Measurements from ENCODE around the gene S1PR3. TPM values are rescaled to one million over a fixed set of nuclear protein-coding genes. Genes with fewer than 3 reads are reported as not detected.

Gene S1PR3
- total RNA-seq, 2 donors from 2014 or later = 8.2 to 16.3 TPM

DNA sequence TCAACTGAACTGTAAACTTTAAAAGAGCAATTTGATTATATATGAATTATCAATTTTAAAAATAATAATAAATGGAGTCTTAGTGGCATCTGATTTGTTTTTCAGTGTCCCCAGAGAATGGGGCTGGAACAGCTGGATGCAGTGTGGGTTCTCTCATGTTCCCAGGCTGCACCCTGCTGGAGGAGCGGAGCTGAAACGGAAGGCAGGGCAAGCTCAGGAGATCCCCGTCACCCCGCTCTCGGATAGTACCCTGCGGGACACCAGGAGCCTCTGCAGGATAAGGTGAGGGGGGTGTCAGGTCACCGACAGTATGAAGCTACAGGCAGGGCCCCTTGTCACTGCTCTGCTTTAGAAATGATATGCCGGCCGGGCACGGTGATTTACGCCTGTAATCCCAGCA lies 57.3 kb downstream of the S1PR3 start:
- Histone ChIP-seq H3K27ac (no peak overlapping the region), H3K4me1 (replicated peaks) (no peaks in the 10 kb centered on the region), H3K36me3 (no peaks in the 10 kb centered on the region), H3K9me3 (no peaks in the 10 kb centered on the region), H3K4me3 (no peak overlapping the region), H3K27me3 (replicated peaks; ENCODE audit: insufficient read depth) (no peaks in the 10 kb centered on the region)
- no peak for TF ChIP-seq POLR2AphosphoS5 (IDR thresholded peaks at IDR 0.05)
- TF ChIP-seq POLR2A (IDR thresholded peaks at IDR 0.05) = no peak
- TF ChIP-seq, protein P1, sequence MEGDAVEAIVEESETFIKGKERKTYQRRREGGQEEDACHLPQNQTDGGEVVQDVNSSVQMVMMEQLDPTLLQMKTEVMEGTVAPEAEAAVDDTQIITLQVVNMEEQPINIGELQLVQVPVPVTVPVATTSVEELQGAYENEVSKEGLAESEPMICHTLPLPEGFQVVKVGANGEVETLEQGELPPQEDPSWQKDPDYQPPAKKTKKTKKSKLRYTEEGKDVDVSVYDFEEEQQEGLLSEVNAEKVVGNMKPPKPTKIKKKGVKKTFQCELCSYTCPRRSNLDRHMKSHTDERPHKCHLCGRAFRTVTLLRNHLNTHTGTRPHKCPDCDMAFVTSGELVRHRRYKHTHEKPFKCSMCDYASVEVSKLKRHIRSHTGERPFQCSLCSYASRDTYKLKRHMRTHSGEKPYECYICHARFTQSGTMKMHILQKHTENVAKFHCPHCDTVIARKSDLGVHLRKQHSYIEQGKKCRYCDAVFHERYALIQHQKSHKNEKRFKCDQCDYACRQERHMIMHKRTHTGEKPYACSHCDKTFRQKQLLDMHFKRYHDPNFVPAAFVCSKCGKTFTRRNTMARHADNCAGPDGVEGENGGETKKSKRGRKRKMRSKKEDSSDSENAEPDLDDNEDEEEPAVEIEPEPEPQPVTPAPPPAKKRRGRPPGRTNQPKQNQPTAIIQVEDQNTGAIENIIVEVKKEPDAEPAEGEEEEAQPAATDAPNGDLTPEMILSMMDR (IDR thresholded peaks at IDR 0.05) = no peak
- no peak for DNase-seq (ENCODE audit: low spot score)
- intact Hi-C loops (cut with DNase I) = no loop called here
- WGBS = 94% methylated on average over 11 of the region's 11 CpGs

- DNase-seq (ENCODE audit: low spot score) = no peak
- intact Hi-C loops (cut with DNase I) = no loop called here
Measured at GRCh38 chr9:89049646-89050045, 58.4 kb downstream of the S1PR3 start.

DNA sequence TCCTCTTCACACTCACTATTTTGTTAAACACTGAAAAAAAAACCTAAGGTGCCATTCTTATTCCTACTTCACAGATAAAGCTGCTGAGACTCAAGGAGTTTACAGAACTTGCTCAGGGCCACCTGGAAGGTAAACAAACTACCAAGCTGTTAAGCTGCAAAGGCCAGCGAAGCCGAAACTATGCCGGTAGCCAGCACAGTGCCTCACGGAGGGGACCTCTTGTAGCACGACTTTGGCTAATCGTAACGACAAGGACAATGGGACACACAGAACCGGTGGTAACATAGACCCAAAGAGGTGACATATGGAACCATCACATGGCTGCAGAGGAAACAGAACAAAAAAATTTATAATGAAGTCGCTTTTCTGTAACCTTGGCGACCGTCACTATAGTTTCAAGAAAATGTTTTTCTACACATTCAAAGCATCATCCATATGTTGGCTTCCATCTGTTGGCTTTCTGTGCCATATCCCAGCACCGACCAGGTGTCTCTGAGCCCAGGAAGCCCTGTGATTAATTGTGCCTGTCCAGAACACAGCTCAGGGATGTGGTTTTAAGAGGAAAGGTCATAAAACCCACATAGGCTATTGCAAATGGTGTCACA lies 60.3 kb downstream of the S1PR3 start:
- no peaks in the 10 kb centered on the region for H3K4me1 ChIP-seq (replicated peaks)
- no peaks in the 10 kb centered on the region for H3K9me3 ChIP-seq
- WGBS = 89% methylated on average over 12 of the region's 12 CpGs
- intact Hi-C loops (cut with DNase I) = no loop called here
- TF ChIP-seq POLR2A (IDR thresholded peaks at IDR 0.05) (no peak), POLR2AphosphoS5 (IDR thresholded peaks at IDR 0.05) (no peak)
- TF ChIP-seq, protein P1 (IDR thresholded peaks at IDR 0.05) = no peak
- no peaks in the 10 kb centered on the region for H3K27me3 ChIP-seq (replicated peaks; ENCODE audit: insufficient read depth)
- no peak overlapping the region for H3K4me3 ChIP-seq
- no peak for DNase-seq (ENCODE audit: low spot score)
- no peaks in the 10 kb centered on the region for H3K36me3 ChIP-seq
- no peak overlapping the region for H3K27ac ChIP-seq

More at GRCh38 chr9:89049646-89050045, 58.4 kb downstream of the S1PR3 start:
- Histone ChIP-seq H3K27me3 (replicated peaks; ENCODE audit: insufficient read depth) (no peaks in the 10 kb centered on the region), H3K9me3 (no peaks in the 10 kb centered on the region), H3K36me3 (no peaks in the 10 kb centered on the region), H3K27ac (no peak overlapping the region), H3K4me1 (replicated peaks) (no peaks in the 10 kb centered on the region), H3K4me3 (no peak overlapping the region)
- TF ChIP-seq POLR2A (IDR thresholded peaks at IDR 0.05) = no peak
- no peak for TF ChIP-seq POLR2AphosphoS5 (IDR thresholded peaks at IDR 0.05)
- TF ChIP-seq, protein P1 (IDR thresholded peaks at IDR 0.05) = no peak
- WGBS = 85% methylated on average over 8 of the region's 8 CpGs

GRCh38 chr9:89052470-89053097 lies 61.3 kb downstream of the S1PR3 start:
- intact Hi-C loops (cut with DNase I) = no loop called here
- TF ChIP-seq, protein P1 (IDR thresholded peaks at IDR 0.05) = no peak
- TF ChIP-seq POLR2AphosphoS5 (IDR thresholded peaks at IDR 0.05) (no peak), POLR2A (IDR thresholded peaks at IDR 0.05) (no peak)
- H3K36me3 ChIP-seq = no peaks in the 10 kb centered on the region
- 85% methylated on average over 6 of the region's 6 CpGs for WGBS
- no peak for DNase-seq (ENCODE audit: low spot score)
- H3K4me1 ChIP-seq (replicated peaks) = no peaks in the 10 kb centered on the region
- no peak overlapping the region for H3K4me3 ChIP-seq
- H3K9me3 ChIP-seq = no peaks in the 10 kb centered on the region
- no peak overlapping the region for H3K27ac ChIP-seq
- H3K27me3 ChIP-seq (replicated peaks; ENCODE audit: insufficient read depth) = no peaks in the 10 kb centered on the region

DNA sequence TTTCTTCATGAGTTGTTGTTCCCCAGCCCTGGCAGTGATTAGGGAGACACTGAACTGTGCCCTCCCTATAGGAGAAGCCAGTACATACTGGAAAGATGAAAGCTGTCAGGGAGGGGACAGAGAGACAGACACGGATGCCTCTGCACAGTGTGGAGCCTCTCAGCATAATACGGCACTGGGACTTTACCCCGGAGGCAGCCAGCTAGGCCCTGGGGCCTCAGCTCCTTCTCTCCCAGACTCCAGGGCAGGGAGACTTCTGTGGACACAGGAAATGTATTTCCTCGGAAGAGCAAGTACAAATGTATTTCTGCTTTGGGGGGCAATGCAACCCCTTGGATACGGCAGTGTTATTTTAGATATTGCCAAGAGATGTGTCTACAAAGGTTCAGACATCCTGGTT lies 62.0 kb downstream of the S1PR3 start:
- TF ChIP-seq, protein P1 (IDR thresholded peaks at IDR 0.05) = no peak
- TF ChIP-seq POLR2AphosphoS5 (IDR thresholded peaks at IDR 0.05) (no peak), POLR2A (IDR thresholded peaks at IDR 0.05) (no peak)
- Histone ChIP-seq H3K4me3 (no peak overlapping the region), H3K9me3 (no peaks in the 10 kb centered on the region), H3K27ac (no peak overlapping the region), H3K4me1 (replicated peaks) (no peaks in the 10 kb centered on the region), H3K36me3 (no peaks in the 10 kb centered on the region), H3K27me3 (replicated peaks; ENCODE audit: insufficient read depth) (no peaks in the 10 kb centered on the region)
- intact Hi-C loops (cut with DNase I) = no loop called here
- no peak for DNase-seq (ENCODE audit: low spot score)
- 86% methylated on average over 5 of the region's 5 CpGs for WGBS

All from prostate gland (tissue), 2 donors.